Measurements from ENCODE around the gene GFRA1.

The GFRA1 gene

DNA sequence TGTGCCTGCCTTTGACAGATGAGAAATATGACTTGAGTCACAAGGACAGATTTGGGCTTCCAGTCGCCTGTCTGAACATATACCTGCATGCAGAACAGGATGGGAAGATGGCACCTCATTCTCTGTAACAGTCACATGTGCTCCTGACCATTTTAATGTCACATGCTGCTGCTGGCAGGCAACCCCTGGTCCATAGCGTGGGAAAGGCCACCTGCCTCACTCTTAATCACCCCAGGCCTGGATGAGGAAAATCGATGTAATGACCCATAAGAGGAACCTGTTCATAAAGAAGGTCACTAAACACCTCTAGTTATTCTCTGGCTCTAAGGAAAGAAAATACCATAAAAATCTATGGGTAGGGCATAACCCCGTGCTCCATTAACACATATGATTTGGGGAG is 110.2 kb downstream of the GFRA1 start:
- Histone ChIP-seq H3K4me3 (ENCODE audit: low read depth in 1 of 2, low read length in 2 of 2) (no peak overlapping the region), H3K36me3 (ENCODE audit: insufficient read depth, low read length) (no peaks in the 10 kb centered on the region), H3K27me3 (ENCODE audit: insufficient read depth, low read length, poor library complexity) (no peaks in the 10 kb centered on the region), H3K79me2 (ENCODE audit: insufficient read depth, low read length) (no peaks in the 10 kb centered on the region), H4K20me1 (ENCODE audit: insufficient read depth, low read length) (no peaks in the 10 kb centered on the region), H2AFZ (ENCODE audit: low read depth, low read length) (no peak overlapping the region), H3K9ac (ENCODE audit: low read depth, low read length) (no peak overlapping the region), H3K27ac (ENCODE audit: low read length) (no peak overlapping the region), H3K4me1 (ENCODE audit: insufficient read depth, low read length) (no peaks in the 10 kb centered on the region), H3K9me3 (ENCODE audit: insufficient read depth, low read length, severe bottlenecking) (no peaks in the 10 kb centered on the region), H3K4me2 (ENCODE audit: insufficient read depth, low read length) (no peak overlapping the region)
- TF ChIP-seq CTCF (IDR thresholded peaks at IDR 0.05; ENCODE audit: borderline replicate concordance, extremely low read depth, low read length, poor library complexity, severe bottlenecking) (no peak), EZH2 (IDR thresholded peaks at IDR 0.05; ENCODE audit: borderline replicate concordance, low read depth, low read length, severe bottlenecking) (no peak)
- DNase-seq = no peak
- no peak for ATAC-seq (ENCODE audit: insufficient read depth, low read depth)

- no peaks in the 10 kb centered on the region for H3K27me3 ChIP-seq (ENCODE audit: insufficient read depth, low read length, poor library complexity)
- H3K9ac ChIP-seq (ENCODE audit: low read depth, low read length) = no peak overlapping the region
- no peak for TF ChIP-seq EZH2 (IDR thresholded peaks at IDR 0.05; ENCODE audit: borderline replicate concordance, low read depth, low read length, severe bottlenecking)
- no peak for TF ChIP-seq CTCF (IDR thresholded peaks at IDR 0.05; ENCODE audit: borderline replicate concordance, extremely low read depth, low read length, poor library complexity, severe bottlenecking)
- no peaks in the 10 kb centered on the region for H3K36me3 ChIP-seq (ENCODE audit: insufficient read depth, low read length)
- ATAC-seq (ENCODE audit: insufficient read depth, low read depth) = no peak
- H4K20me1 ChIP-seq (ENCODE audit: insufficient read depth, low read length) = no peaks in the 10 kb centered on the region
- H3K4me3 ChIP-seq (ENCODE audit: low read depth in 1 of 2, low read length in 2 of 2) = no peak overlapping the region
- no peak for DNase-seq
- no peak overlapping the region for H2AFZ ChIP-seq (ENCODE audit: low read depth, low read length)
- no peak overlapping the region for H3K4me2 ChIP-seq (ENCODE audit: insufficient read depth, low read length)
- no peaks in the 10 kb centered on the region for H3K79me2 ChIP-seq (ENCODE audit: insufficient read depth, low read length)
- H3K9me3 ChIP-seq (ENCODE audit: insufficient read depth, low read length, severe bottlenecking) = no peaks in the 10 kb centered on the region
- H3K4me1 ChIP-seq (ENCODE audit: insufficient read depth, low read length) = no peaks in the 10 kb centered on the region
- H3K27ac ChIP-seq (ENCODE audit: low read length) = no peak overlapping the region
Observed at GRCh38 chr10:116160271-116160670, 112.7 kb downstream of the GFRA1 start.

- Histone ChIP-seq H3K4me1 (ENCODE audit: insufficient read depth, low read length) (no peaks in the 10 kb centered on the region), H3K9me3 (ENCODE audit: insufficient read depth, low read length, severe bottlenecking) (no peaks in the 10 kb centered on the region), H3K79me2 (ENCODE audit: insufficient read depth, low read length) (no peaks in the 10 kb centered on the region), H3K9ac (ENCODE audit: low read depth, low read length) (no peak overlapping the region), H3K4me3 (ENCODE audit: low read depth in 1 of 2, low read length in 2 of 2) (no peak overlapping the region), H3K27me3 (ENCODE audit: insufficient read depth, low read length, poor library complexity) (no peaks in the 10 kb centered on the region), H2AFZ (ENCODE audit: low read depth, low read length) (no peak overlapping the region), H3K27ac (ENCODE audit: low read length) (no peak overlapping the region), H3K36me3 (ENCODE audit: insufficient read depth, low read length) (no peaks in the 10 kb centered on the region), H4K20me1 (ENCODE audit: insufficient read depth, low read length) (no peaks in the 10 kb centered on the region), H3K4me2 (ENCODE audit: insufficient read depth, low read length) (no peak overlapping the region)
- no peak for DNase-seq
- TF ChIP-seq CTCF (IDR thresholded peaks at IDR 0.05; ENCODE audit: borderline replicate concordance, extremely low read depth, low read length, poor library complexity, severe bottlenecking) = no peak
- TF ChIP-seq EZH2 (IDR thresholded peaks at IDR 0.05; ENCODE audit: borderline replicate concordance, low read depth, low read length, severe bottlenecking) = no peak
- no peak for ATAC-seq (ENCODE audit: insufficient read depth, low read depth)
Observed at GRCh38 chr10:116159197-116159596, 113.8 kb downstream of the GFRA1 start.

- TF ChIP-seq CTCF (IDR thresholded peaks at IDR 0.05; ENCODE audit: borderline replicate concordance, extremely low read depth, low read length, poor library complexity, severe bottlenecking) = no peak
- no peak for TF ChIP-seq EZH2 (IDR thresholded peaks at IDR 0.05; ENCODE audit: borderline replicate concordance, low read depth, low read length, severe bottlenecking)
- Histone ChIP-seq H3K36me3 (ENCODE audit: insufficient read depth, low read length) (no peaks in the 10 kb centered on the region), H3K9me3 (ENCODE audit: insufficient read depth, low read length, severe bottlenecking) (no peaks in the 10 kb centered on the region), H3K4me1 (ENCODE audit: insufficient read depth, low read length) (no peaks in the 10 kb centered on the region), H3K9ac (ENCODE audit: low read depth, low read length) (no peak overlapping the region), H3K4me3 (ENCODE audit: low read depth in 1 of 2, low read length in 2 of 2) (no peak overlapping the region), H3K27ac (ENCODE audit: low read length) (no peak overlapping the region), H4K20me1 (ENCODE audit: insufficient read depth, low read length) (no peaks in the 10 kb centered on the region), H3K27me3 (ENCODE audit: insufficient read depth, low read length, poor library complexity) (no peaks in the 10 kb centered on the region), H2AFZ (ENCODE audit: low read depth, low read length) (no peak overlapping the region), H3K4me2 (ENCODE audit: insufficient read depth, low read length) (no peak overlapping the region), H3K79me2 (ENCODE audit: insufficient read depth, low read length) (no peaks in the 10 kb centered on the region)
- ATAC-seq (ENCODE audit: insufficient read depth, low read depth) (no peak), DNase-seq (no peak)
Observed at GRCh38 chr10:116158036-116158435, 115.0 kb downstream of the GFRA1 start.
